ENCODE measurements around the gene SIK2. TPM values are rescaled to one million over a fixed set of nuclear protein-coding genes. Genes with fewer than 3 reads are reported as not detected.

The SIK2 gene
- total and polyA plus RNA-seq, 11 donors: 4.1 to 45.8 (median 27.5) TPM

GRCh38 chr11:111659201-111660115 lies 57.2 kb downstream of the SIK2 start:
- Histone ChIP-seq H3K27me3 (no peaks in the 10 kb centered on the region), H3K27ac (no peak overlapping the region), H3K4me1 (peaks cover 0 to 31% (median 16%) of the 10 kb centered on the region in 12 donors), H3K4me3 (no peak overlapping the region), H3K9me3 (no peaks in the 10 kb centered on the region), H3K36me3 (peaks cover 0 to 6% (median 0%) of the 10 kb centered on the region in 9 donors)
- 68 to 77% (median 73%) methylated on average over 10 of the region's 10 CpGs for WGBS, 4 donors
- ATAC-seq (no peak), DNase-seq (no peak)
- intact Hi-C loops (cut with DNase I): loop anchor here in 1 of 10 donors (5.0 kb wide), 1 partner anchor 32 kb away; no protein-coding TSS in a partner anchor
- TF ChIP-seq CTCF (IDR thresholded peaks at IDR 0.05) (no peak), POLR2A (IDR thresholded peaks at IDR 0.05) (no peak)

DNA sequence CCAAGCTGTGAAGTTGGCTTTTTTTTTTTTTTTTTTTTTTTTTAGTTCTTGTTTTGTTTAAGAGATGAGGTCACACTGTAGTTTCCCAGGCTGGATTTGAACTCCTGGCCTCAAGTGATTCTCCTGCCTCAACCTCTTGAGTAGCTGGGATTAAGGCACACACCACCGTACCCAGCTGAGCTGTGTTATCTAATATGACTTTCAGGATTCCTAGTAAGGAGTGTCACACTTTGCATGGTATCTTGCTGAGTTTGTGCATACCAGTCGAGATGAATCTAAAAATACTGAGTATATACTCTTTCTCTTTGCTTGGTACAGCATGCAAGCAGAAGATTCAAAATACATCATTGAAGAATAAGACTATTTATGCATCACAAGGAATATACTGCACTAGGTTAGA lies 58.6 kb downstream of the SIK2 start:
- ATAC-seq (no peak), DNase-seq (no peak)
- Histone ChIP-seq H3K36me3 (peaks cover 0 to 6% (median 0%) of the 10 kb centered on the region in 9 donors), H3K9me3 (no peaks in the 10 kb centered on the region), H3K4me3 (no peak overlapping the region), H3K27me3 (no peaks in the 10 kb centered on the region), H3K4me1 (peaks cover 0 to 35% (median 16%) of the 10 kb centered on the region in 12 donors), H3K27ac (no peak overlapping the region)
- WGBS, 4 donors: 52 to 75% (median 62%) methylated on average over 2 of the region's 2 CpGs
- intact Hi-C loops (cut with DNase I): loop anchor here in 1 of 10 donors (5.0 kb wide), 1 partner anchor 34 kb away; no protein-coding TSS in a partner anchor
- TF ChIP-seq POLR2A (IDR thresholded peaks at IDR 0.05): no peak
- no peak for TF ChIP-seq CTCF (IDR thresholded peaks at IDR 0.05)

DNA sequence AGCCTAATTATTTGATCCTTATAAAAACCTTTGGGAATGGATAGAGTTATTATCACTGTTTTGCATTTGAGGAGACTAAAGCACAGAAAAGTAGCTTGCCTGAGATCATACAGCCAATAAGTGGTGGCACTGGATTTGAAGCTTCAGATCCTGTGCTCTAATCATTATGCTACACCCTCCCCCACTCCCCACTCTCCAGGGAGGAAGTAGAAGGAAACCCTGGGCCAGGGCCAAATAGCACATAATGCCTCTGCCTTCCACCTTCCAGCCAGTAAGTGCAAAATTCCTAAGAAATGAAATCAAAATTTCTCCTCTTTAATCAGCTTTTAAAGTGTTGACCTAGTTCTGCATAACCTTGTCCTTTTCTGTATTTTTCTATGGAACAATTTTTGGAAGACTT lies 61.6 kb downstream of the SIK2 start:
- Histone ChIP-seq H3K27ac (no peak overlapping the region), H3K36me3 (peaks cover 0 to 8% (median 0%) of the 10 kb centered on the region in 9 donors), H3K4me1 (peaks cover 0 to 31% (median 16%) of the 10 kb centered on the region in 12 donors), H3K9me3 (no peaks in the 10 kb centered on the region), H3K4me3 (no peak overlapping the region), H3K27me3 (no peaks in the 10 kb centered on the region)
- no peak for TF ChIP-seq POLR2A (IDR thresholded peaks at IDR 0.05)
- no peak for TF ChIP-seq CTCF (IDR thresholded peaks at IDR 0.05)
- intact Hi-C loops (cut with DNase I): loop anchor here in 1 of 10 donors (5.0 kb wide), 1 partner anchor 37 kb away; no protein-coding TSS in a partner anchor
- DNase-seq: peak in 4 of 5 donors; percentile 60 to 76 (median 62)
- peak; percentile 48 to 88 (median 72) for ATAC-seq

GRCh38 chr11:111665777-111666176 lies 63.5 kb downstream of the SIK2 start:
- H3K27ac ChIP-seq: no peak overlapping the region
- H3K4me1 ChIP-seq: peaks cover 0 to 21% (median 12%) of the 10 kb centered on the region in 12 donors
- DNase-seq (no peak), ATAC-seq (peak in 3 of 4 donors; percentile 44 to 50 (median 48))
- peaks cover 0 to 8% (median 0%) of the 10 kb centered on the region in 9 donors for H3K36me3 ChIP-seq
- H3K4me3 ChIP-seq: no peak overlapping the region
- 43 to 51% (median 44%) methylated on average over 3 of the region's 3 CpGs for WGBS, 4 donors
- intact Hi-C loops (cut with DNase I): no loop called here
- TF ChIP-seq CTCF (IDR thresholded peaks at IDR 0.05) (no peak), POLR2A (IDR thresholded peaks at IDR 0.05) (no peak)
- H3K27me3 ChIP-seq: no peaks in the 10 kb centered on the region
- H3K9me3 ChIP-seq: no peaks in the 10 kb centered on the region
